ENCODE results near the gene TMPRSS13.

The TMPRSS13 gene

DNA sequence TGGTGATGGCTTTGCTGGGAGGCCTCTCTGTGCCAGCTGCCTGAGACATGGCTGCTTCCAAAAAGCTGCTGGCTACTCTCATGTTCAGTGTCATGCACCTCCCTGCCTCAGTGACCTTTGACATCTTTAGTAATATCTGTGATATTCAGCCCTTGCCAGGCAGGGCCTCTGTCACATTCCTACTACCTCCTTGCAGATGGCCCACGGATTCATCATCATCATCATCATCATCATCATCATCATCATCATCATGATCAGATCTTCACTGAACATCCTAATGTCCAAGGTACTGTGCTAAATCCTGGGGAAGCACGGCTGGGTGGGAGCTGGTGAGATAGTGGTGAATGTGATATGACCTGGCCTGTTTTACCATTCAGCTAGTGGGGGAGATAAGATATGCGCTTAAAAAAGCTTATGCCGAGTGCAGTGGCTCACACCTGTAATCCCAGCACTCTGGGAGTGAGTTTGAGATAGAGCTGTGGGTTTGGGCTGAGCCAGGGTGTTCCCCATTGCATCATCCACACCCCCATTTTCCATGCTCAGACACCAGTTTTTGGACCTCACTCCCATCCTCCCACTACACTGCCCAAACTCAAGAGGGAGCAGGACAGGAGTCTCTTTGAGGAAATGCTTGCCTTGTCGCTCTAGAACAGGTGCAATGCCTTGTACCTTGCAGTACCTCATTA lies 17.1 kb upstream of the TMPRSS13 start:
- no peaks in the 10 kb centered on the region for H3K9me3 ChIP-seq (ENCODE audit: low read depth, low read length)
- H3K4me3 ChIP-seq = no peak overlapping the region
- no peak overlapping the region for H3K27ac ChIP-seq
- no peak overlapping the region for H3K9ac ChIP-seq (ENCODE audit: insufficient read length)
- H3K36me3 ChIP-seq (ENCODE audit: insufficient read depth, low read length) = no peaks in the 10 kb centered on the region
- no peak for DNase-seq (ENCODE audit: low read depth, low spot score)
- TF ChIP-seq POLR2AphosphoS5 (IDR thresholded peaks at IDR 0.05; ENCODE audit: borderline replicate concordance, low read depth, low read length) = no peak
- no peak for TF ChIP-seq FOXP2 (optimal IDR thresholded peaks at IDR 0.05; ENCODE audit: control extremely low read depth, extremely low read length, insufficient read depth)
- no peak for TF ChIP-seq EZH2 (IDR thresholded peaks at IDR 0.05)

GRCh38 chr11:117945047-117945810 lies 16.0 kb upstream of the TMPRSS13 start:
- Histone ChIP-seq H3K27ac (no peak overlapping the region), H3K4me3 (no peak overlapping the region)

GRCh38 chr11:117944554-117944953 lies 15.4 kb upstream of the TMPRSS13 start:
- no peaks in the 10 kb centered on the region for H3K9me3 ChIP-seq (ENCODE audit: low read depth, low read length)
- TF ChIP-seq FOXP2 (optimal IDR thresholded peaks at IDR 0.05; ENCODE audit: control extremely low read depth, extremely low read length, insufficient read depth) = no peak
- TF ChIP-seq POLR2AphosphoS5 (IDR thresholded peaks at IDR 0.05; ENCODE audit: borderline replicate concordance, low read depth, low read length) = no peak
- TF ChIP-seq EZH2 (IDR thresholded peaks at IDR 0.05) = no peak

More at GRCh38 chr11:117945047-117945810, 16.0 kb upstream of the TMPRSS13 start:
- no peak for DNase-seq (ENCODE audit: low read depth, low spot score)
- TF ChIP-seq FOXP2 (optimal IDR thresholded peaks at IDR 0.05; ENCODE audit: control extremely low read depth, extremely low read length, insufficient read depth) (no peak), EZH2 (IDR thresholded peaks at IDR 0.05) (no peak), POLR2AphosphoS5 (IDR thresholded peaks at IDR 0.05; ENCODE audit: borderline replicate concordance, low read depth, low read length) (no peak)
- Histone ChIP-seq H3K9ac (ENCODE audit: insufficient read length) (no peak overlapping the region), H3K36me3 (ENCODE audit: insufficient read depth, low read length) (no peaks in the 10 kb centered on the region), H3K9me3 (ENCODE audit: low read depth, low read length) (no peaks in the 10 kb centered on the region)

GRCh38 chr11:117941976-117942654 lies 12.9 kb upstream of the TMPRSS13 start:
- Histone ChIP-seq H3K9ac (ENCODE audit: insufficient read length) (no peak overlapping the region), H3K27ac (no peak overlapping the region), H3K36me3 (ENCODE audit: insufficient read depth, low read length) (no peaks in the 10 kb centered on the region), H3K4me3 (no peak overlapping the region), H3K9me3 (ENCODE audit: low read depth, low read length) (no peaks in the 10 kb centered on the region)
- TF ChIP-seq EZH2 (IDR thresholded peaks at IDR 0.05) (no peak), POLR2AphosphoS5 (IDR thresholded peaks at IDR 0.05; ENCODE audit: borderline replicate concordance, low read depth, low read length) (no peak), FOXP2 (optimal IDR thresholded peaks at IDR 0.05; ENCODE audit: control extremely low read depth, extremely low read length, insufficient read depth) (no peak)
- no peak for DNase-seq (ENCODE audit: low read depth, low spot score)

More at GRCh38 chr11:117944554-117944953, 15.4 kb upstream of the TMPRSS13 start:
- Histone ChIP-seq H3K36me3 (ENCODE audit: insufficient read depth, low read length) (no peaks in the 10 kb centered on the region), H3K27ac (no peak overlapping the region), H3K4me3 (no peak overlapping the region), H3K9ac (ENCODE audit: insufficient read length) (no peak overlapping the region)
- no peak for DNase-seq (ENCODE audit: low read depth, low spot score)

DNA sequence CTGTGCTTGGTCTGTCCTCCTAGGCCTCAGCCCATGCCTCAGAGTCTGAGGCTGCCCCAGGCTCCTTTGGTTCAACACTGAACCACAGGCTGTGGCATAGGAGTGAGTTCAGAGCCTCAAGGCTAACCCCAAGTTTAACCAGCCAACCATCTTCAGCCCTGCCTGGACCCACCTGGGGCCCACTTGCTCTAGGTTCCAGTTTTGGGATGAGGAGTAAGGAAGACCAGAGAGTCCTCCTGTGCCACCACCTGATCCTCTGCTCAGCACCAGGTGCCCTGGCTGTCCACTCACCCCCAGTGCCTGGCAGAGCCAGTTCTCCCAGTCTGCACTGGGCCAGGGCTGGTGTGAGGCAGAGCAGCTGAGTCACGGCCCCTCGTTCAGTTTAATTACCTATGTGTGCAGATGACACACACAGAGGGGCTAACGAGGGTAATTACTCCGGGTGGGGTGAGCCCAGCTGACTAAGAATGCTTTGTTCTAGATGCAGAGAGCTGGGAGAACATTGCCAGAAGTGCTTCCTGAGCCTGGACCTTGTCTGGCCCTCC lies 12.0 kb upstream of the TMPRSS13 start:
- DNase-seq (ENCODE audit: low read depth, low spot score) = no peak
- Histone ChIP-seq H3K27ac (no peak overlapping the region), H3K36me3 (ENCODE audit: insufficient read depth, low read length) (no peaks in the 10 kb centered on the region), H3K4me3 (no peak overlapping the region), H3K9ac (ENCODE audit: insufficient read length) (no peak overlapping the region), H3K9me3 (ENCODE audit: low read depth, low read length) (no peaks in the 10 kb centered on the region)
- TF ChIP-seq EZH2 (IDR thresholded peaks at IDR 0.05) (no peak), POLR2AphosphoS5 (IDR thresholded peaks at IDR 0.05; ENCODE audit: borderline replicate concordance, low read depth, low read length) (no peak)

DNA sequence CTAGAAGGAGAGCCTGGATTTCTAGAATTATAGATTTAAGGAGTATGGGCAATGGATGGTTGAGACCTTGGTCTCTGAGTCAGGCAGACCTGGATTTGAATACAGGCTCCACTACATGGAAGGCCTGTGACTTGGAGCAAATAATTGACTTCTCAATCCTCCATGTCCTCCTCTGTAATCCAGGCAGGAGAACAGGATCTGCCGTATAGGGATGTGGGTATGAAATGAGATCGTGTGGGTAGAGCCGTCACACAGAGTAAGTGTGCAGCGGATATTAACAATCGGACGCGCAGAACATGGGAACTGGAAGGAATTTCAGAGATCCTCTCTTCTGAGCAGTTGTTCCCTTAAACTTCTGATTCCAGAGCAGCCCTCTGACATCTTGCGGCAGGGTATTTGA lies 11.5 kb upstream of the TMPRSS13 start:
- no peak overlapping the region for H3K9ac ChIP-seq (ENCODE audit: insufficient read length)
- no peaks in the 10 kb centered on the region for H3K36me3 ChIP-seq (ENCODE audit: insufficient read depth, low read length)
- H3K9me3 ChIP-seq (ENCODE audit: low read depth, low read length) = no peaks in the 10 kb centered on the region
- no peak overlapping the region for H3K27ac ChIP-seq
- no peak overlapping the region for H3K4me3 ChIP-seq
- no peak for DNase-seq (ENCODE audit: low read depth, low spot score)
- TF ChIP-seq EZH2 (IDR thresholded peaks at IDR 0.05) (no peak), POLR2AphosphoS5 (IDR thresholded peaks at IDR 0.05; ENCODE audit: borderline replicate concordance, low read depth, low read length) (no peak), FOXP2 (optimal IDR thresholded peaks at IDR 0.05; ENCODE audit: control extremely low read depth, extremely low read length, insufficient read depth) (no peak)

DNA sequence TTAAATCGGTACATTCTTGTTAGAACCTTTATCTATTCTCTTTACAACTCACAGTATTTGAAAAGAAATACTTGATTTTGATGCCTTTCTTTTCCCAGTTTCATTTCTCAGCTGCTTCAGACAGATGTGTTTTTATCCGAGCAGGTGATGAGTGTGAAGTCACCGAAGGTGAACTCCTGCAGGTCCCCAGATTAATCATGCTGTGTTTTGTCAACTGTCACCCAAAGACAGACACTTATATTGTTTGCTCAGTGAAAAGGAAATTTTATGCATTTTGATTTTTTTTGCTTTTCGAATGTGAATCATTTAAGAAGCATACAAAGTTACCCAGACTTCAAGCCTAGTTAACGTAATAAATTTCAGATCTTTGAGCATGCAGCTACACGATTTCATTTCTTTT lies 7.8 kb upstream of the TMPRSS13 start:
- H3K9ac ChIP-seq (ENCODE audit: insufficient read length) = no peak overlapping the region
- no peaks in the 10 kb centered on the region for H3K36me3 ChIP-seq (ENCODE audit: insufficient read depth, low read length)
- DNase-seq (ENCODE audit: low read depth, low spot score) = no peak
- no peak overlapping the region for H3K27ac ChIP-seq
- no peak for TF ChIP-seq POLR2AphosphoS5 (IDR thresholded peaks at IDR 0.05; ENCODE audit: borderline replicate concordance, low read depth, low read length)
- TF ChIP-seq FOXP2 (optimal IDR thresholded peaks at IDR 0.05; ENCODE audit: control extremely low read depth, extremely low read length, insufficient read depth) = no peak
- TF ChIP-seq EZH2 (IDR thresholded peaks at IDR 0.05) = no peak
- no peak overlapping the region for H3K4me3 ChIP-seq
- H3K9me3 ChIP-seq (ENCODE audit: low read depth, low read length) = no peaks in the 10 kb centered on the region
